Endothelial cell of umbilical vein (primary cell): ENCODE results near the gene FAM83C. TPM values are rescaled to one million over a fixed set of nuclear protein-coding genes. Genes with fewer than 3 reads are reported as not detected.

Source experiments
- BruUV-seq: library from RNA; stranded (reverse); fragments of 400-500 nt; replicated peaks from 2 replicates; lab custom pipeline; 2021; lab: Mats Ljungman, UMichigan
- CTCF ChIA-PET: fragments of 300-600, 350-600 bp; sonication (Branson Sonifier 250); formaldehyde crosslinking; loops from one replicate; lab custom pipeline; 2021; ENCODE audit warnings: antibody characterized with exemption, inconsistent platforms; lab: Charles Lee
- POLR2A ChIA-PET: fragments of 300-600, 350-600 bp; sonication (Branson Sonifier 250); formaldehyde crosslinking; loops from one replicate; lab custom pipeline; 2021; ENCODE audit warnings: antibody characterized with exemption, inconsistent platforms; lab: Charles Lee
- DNase-seq: peaks from one replicate; pipeline ENCODE4 v3.0.0-alpha.2; 2011; ENCODE audit warnings: low read depth, low spot score
- FAIRE-seq: peaks from 2 replicates; lab custom pipeline; 2011; peaks lifted over from hg19 to GRCh38; lab: Jason Lieb, UNC
- H2AFZ ChIP-seq: 2 replicates; pipeline ENCODE4 v1.6.0; 2012; ENCODE audit warnings: low read depth, low read length, control low read depth, inconsistent platforms
- H3K27ac ChIP-seq: 2 replicates; pipeline ENCODE4 v1.5.1; 2011; ENCODE audit warnings: low read depth, mild to moderate bottlenecking, control low read depth, low read length, moderate library complexity; ENCODE audit not compliant: insufficient read depth
- H3K27me3 ChIP-seq, 2 experiments: 2 replicates each; pipeline versions ENCODE4 v1.6.0 to v1.6.1; 2011; ENCODE audit warnings: low read length in 2 of 2, mixed read lengths in 1 of 2; ENCODE audit not compliant: control insufficient read depth in 2 of 2, insufficient read depth in 2 of 2
- H3K36me3 ChIP-seq, 2 experiments: 2 replicates in 1 of 2; 3 replicates in 1 of 2; pipeline ENCODE4 v1.5.1; 2011; ENCODE audit warnings: low read length in 2 of 2, mild to moderate bottlenecking in 1 of 2, moderate library complexity in 1 of 2; ENCODE audit not compliant: control insufficient read depth in 2 of 2, insufficient read depth in 2 of 2; ENCODE audit errors: extremely low read depth in 1 of 2
- H3K4me1 ChIP-seq: 3 replicates; pipeline ENCODE4 v1.5.1; 2011; ENCODE audit warnings: mild to moderate bottlenecking, low read length; ENCODE audit not compliant: control insufficient read depth, insufficient read depth; ENCODE audit errors: extremely low read depth
- H3K4me2 ChIP-seq: 2 replicates; pipeline ENCODE4 v1.6.1; 2011; ENCODE audit warnings: low read length, control low read depth, mixed read lengths; ENCODE audit not compliant: insufficient read depth
- H3K4me3 ChIP-seq, 3 experiments: fragments of 200-600 bp in 1 of 3; sonication (generic), shearing (Covaris generic) in 1 of 3; replicated peaks in 1 of 3; 2 replicates each; pipeline ENCODE4 v1.5.1; 2011 to 2016; ENCODE audit warnings: control low read depth in 3 of 3, low read length in 3 of 3, mild to moderate bottlenecking in 2 of 3, inconsistent platforms in 1 of 3, low read depth in 1 of 3, moderate library complexity in 1 of 3; ENCODE audit not compliant: insufficient read depth in 1 of 3
- H3K79me2 ChIP-seq: 2 replicates; pipeline ENCODE4 v1.6.0; 2012; ENCODE audit warnings: low read length, inconsistent platforms; ENCODE audit not compliant: control insufficient read depth, insufficient read depth
- H3K9ac ChIP-seq: replicated peaks from 2 replicates; pipeline ENCODE3; 2011; ENCODE audit warnings: low read length, control low read depth; ENCODE audit not compliant: insufficient read depth; ENCODE audit errors: extremely low read depth
- H3K9me1 ChIP-seq: replicated peaks from 3 replicates; pipeline ENCODE4 v1.6.0; 2011; ENCODE audit warnings: mild to moderate bottlenecking, low read length; ENCODE audit not compliant: control insufficient read depth, insufficient read depth; ENCODE audit errors: extremely low read depth
- H3K9me3 ChIP-seq: replicated peaks from 2 replicates; pipeline ENCODE4 v1.5.1; 2012; ENCODE audit warnings: low read length, inconsistent platforms; ENCODE audit not compliant: control insufficient read depth, insufficient read depth
- H4K20me1 ChIP-seq: replicated peaks from 2 replicates; pipeline ENCODE3; 2011; ENCODE audit warnings: mild to moderate bottlenecking, low read length; ENCODE audit not compliant: control insufficient read depth, insufficient read depth; ENCODE audit errors: extremely low read depth
- EZH2 ChIP-seq: IDR thresholded peaks from 2 replicates; pipeline ENCODE4 v1.6.1; 2012; ENCODE audit warnings: borderline replicate concordance, low read depth, mild to moderate bottlenecking, moderate library complexity, low read length, inconsistent platforms; ENCODE audit not compliant: severe bottlenecking
- FOS ChIP-seq: IDR thresholded peaks from 2 replicates; pipeline ENCODE4 v1.6.1; 2011; ENCODE audit warnings: mild to moderate bottlenecking, low read length, moderate library complexity, borderline replicate concordance; ENCODE audit not compliant: insufficient read depth
- GATA2 ChIP-seq: IDR thresholded peaks from 2 replicates; pipeline ENCODE4 v1.7.0; 2011; ENCODE audit warnings: low read depth, mild to moderate bottlenecking, moderate library complexity, mixed read lengths, low read length; ENCODE audit not compliant: insufficient read length, insufficient read depth
- JUN ChIP-seq: IDR thresholded peaks from 2 replicates; pipeline ENCODE4 v1.6.1; 2011; ENCODE audit warnings: borderline replicate concordance, low read depth; ENCODE audit not compliant: insufficient read length, insufficient read depth
- MYC ChIP-seq: IDR thresholded peaks from one replicate; pipeline ENCODE4 v1.6.1; 2011; ENCODE audit warnings: mild to moderate bottlenecking, low read depth, low read length
- POLR2A ChIP-seq: IDR thresholded peaks from 2 replicates; pipeline ENCODE4 v1.6.1; 2012; ENCODE audit warnings: low read depth, mild to moderate bottlenecking, control low read depth, low read length
- POLR2AphosphoS5 ChIP-seq: IDR thresholded peaks from 2 replicates; pipeline ENCODE4 v1.6.1; 2012; ENCODE audit warnings: low read depth, mild to moderate bottlenecking, control low read depth, low read length, moderate library complexity; ENCODE audit not compliant: insufficient read depth
- dilution Hi-C: fragments of 300-500 bp; cut with MboI; formaldehyde crosslinking; loops from one replicate; pipeline ENCODE4 v1.15.0; 2019; ENCODE audit warnings: low sequenced_read_pairs; ENCODE audit not compliant: extremely low pct_ligation_motif_present
- intact Hi-C: fragments of 100-400 bp; cut with micrococcal nuclease; formaldehyde crosslinking; loops from one replicate; pipeline ENCODE4 v1.10.0; 2022
- polyA plus RNA-seq, 4 experiments: library from polyadenylated mRNA; depleted of rRNA in 3 of 4; stranded (reverse) in 3 of 4; unstranded in 1 of 4; fragments of >200 nt; gene quantifications; 2 replicates each; pipeline versions ENCODE4 v1.2.1 to v1.2.3, GENCODE V29; 2011 to 2012; ENCODE audit warnings: missing spikeins in 1 of 4
- total RNA-seq: library from RNA; stranded (reverse); gene quantifications from 2 replicates; pipeline ENCODE4 v1.2.3, GENCODE V29; 2021
- TF ChIP-seq, protein P1 (sequence below), 2 donors: IDR thresholded peaks; 1 replicate in 1 of 2; 2 replicates in 1 of 2; pipeline ENCODE4 v1.5.1; 2011; ENCODE audit warnings: low read length in 2 of 2, mild to moderate bottlenecking in 2 of 2, moderate library complexity in 2 of 2, control low read depth in 1 of 2, inconsistent platforms in 1 of 2, low read depth in 1 of 2; ENCODE audit not compliant: insufficient read depth in 1 of 2; ENCODE audit errors: extremely low read depth in 1 of 2
- TF ChIP-seq, protein P2 (sequence below): IDR thresholded peaks from 2 replicates; pipeline ENCODE4 v1.6.1; 2011; ENCODE audit not compliant: insufficient read depth, insufficient read length

FAM83C gene
- total and polyA plus RNA-seq, 2 donors (not counting 3 experiments of a cell fraction or from before 2014, with no cell fraction given), result not detected

DNA sequence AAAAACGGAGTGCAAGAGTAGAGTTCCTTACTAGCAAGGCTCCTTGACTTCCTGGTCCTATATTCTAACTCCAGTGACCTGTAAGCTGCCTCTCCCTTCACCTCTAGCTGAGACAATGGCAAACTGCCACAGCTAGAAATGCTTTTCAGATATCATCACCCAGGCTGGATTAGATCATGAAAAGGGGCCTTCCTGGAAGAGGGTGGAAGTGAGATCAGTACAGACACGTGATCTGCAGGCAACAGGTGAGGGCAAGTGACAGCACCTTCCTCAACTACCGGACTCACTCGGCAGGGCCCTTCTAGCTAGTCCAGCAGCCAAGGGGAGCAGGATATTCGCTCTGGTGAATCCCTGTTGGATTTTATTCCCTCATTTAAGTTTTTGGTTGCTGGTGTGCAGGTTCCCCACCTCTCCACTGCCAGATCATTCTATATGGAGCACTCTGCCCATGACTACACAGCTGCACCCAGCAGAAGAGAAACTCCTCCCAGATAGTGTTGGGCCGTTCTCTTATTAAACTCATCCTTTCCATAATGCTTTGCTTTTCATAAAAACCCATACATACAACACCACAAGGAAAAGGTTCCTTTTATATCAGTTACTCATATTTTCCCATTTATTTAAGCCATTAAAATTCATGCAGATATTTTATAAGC is 26.4 kb upstream of the FAM83C start:
- DNase-seq (peak; percentile 74), FAIRE-seq (peak; percentile 87)
- POLR2A ChIA-PET, result interaction anchor here (1.6 kb wide), 1 partner anchor 12 kb away, joined by 5 read pairs; no protein-coding TSS in a partner anchor
- no peaks in the 10 kb centered on the region for H3K9me3 ChIP-seq
- dilution Hi-C loops (no loop called here), intact Hi-C loops (no loop called here)
- H3K79me2 ChIP-seq, result no peaks in the 10 kb centered on the region
- no peaks in the 10 kb centered on the region for H4K20me1 ChIP-seq
- CTCF ChIA-PET, result interaction anchor here (1.5 to 6.7 kb wide), 3 partner anchors 8 to 13 kb away, joined by 6 to 83 read pairs (median 7); no protein-coding TSS in a partner anchor
- H3K4me2 ChIP-seq, result peak overlapping the region; percentile 19
- BruUV-seq, result TSS peak; percentile 66
- H3K27ac ChIP-seq, result peak overlapping the region; percentile 74
- TF ChIP-seq, protein P1, sequence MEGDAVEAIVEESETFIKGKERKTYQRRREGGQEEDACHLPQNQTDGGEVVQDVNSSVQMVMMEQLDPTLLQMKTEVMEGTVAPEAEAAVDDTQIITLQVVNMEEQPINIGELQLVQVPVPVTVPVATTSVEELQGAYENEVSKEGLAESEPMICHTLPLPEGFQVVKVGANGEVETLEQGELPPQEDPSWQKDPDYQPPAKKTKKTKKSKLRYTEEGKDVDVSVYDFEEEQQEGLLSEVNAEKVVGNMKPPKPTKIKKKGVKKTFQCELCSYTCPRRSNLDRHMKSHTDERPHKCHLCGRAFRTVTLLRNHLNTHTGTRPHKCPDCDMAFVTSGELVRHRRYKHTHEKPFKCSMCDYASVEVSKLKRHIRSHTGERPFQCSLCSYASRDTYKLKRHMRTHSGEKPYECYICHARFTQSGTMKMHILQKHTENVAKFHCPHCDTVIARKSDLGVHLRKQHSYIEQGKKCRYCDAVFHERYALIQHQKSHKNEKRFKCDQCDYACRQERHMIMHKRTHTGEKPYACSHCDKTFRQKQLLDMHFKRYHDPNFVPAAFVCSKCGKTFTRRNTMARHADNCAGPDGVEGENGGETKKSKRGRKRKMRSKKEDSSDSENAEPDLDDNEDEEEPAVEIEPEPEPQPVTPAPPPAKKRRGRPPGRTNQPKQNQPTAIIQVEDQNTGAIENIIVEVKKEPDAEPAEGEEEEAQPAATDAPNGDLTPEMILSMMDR (IDR thresholded peaks at IDR 0.05; ENCODE audit: extremely low read depth in 1 of 2, insufficient read depth in 1 of 2, low read depth in 1 of 2, low read length in 2 of 2), result no peak
- no peak for TF ChIP-seq FOS
- TF ChIP-seq, protein P2, sequence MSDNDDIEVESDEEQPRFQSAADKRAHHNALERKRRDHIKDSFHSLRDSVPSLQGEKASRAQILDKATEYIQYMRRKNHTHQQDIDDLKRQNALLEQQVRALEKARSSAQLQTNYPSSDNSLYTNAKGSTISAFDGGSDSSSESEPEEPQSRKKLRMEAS, result peak; percentile 28
- TF ChIP-seq POLR2AphosphoS5, result peak; percentile 57
- TF ChIP-seq EZH2, result no peak
- TF ChIP-seq POLR2A, result no peak
- peak; percentile 53 for TF ChIP-seq JUN
- no peak for TF ChIP-seq MYC
- peak; percentile 47 for TF ChIP-seq GATA2
- H3K4me3 ChIP-seq, result no peak overlapping the region
- peaks cover 0 to 2% of the 10 kb centered on the region in 2 experiments for H3K36me3 ChIP-seq
- no peak overlapping the region for H2AFZ ChIP-seq
- H3K4me1 ChIP-seq, result peaks cover 43% of the 10 kb centered on the region
- H3K27me3 ChIP-seq, result no peaks in the 10 kb centered on the region
- H3K9ac ChIP-seq, result peak overlapping the region; percentile 44
- no peaks in the 10 kb centered on the region for H3K9me1 ChIP-seq
